Measurements from ENCODE around the gene EFCAB8.

DNA sequence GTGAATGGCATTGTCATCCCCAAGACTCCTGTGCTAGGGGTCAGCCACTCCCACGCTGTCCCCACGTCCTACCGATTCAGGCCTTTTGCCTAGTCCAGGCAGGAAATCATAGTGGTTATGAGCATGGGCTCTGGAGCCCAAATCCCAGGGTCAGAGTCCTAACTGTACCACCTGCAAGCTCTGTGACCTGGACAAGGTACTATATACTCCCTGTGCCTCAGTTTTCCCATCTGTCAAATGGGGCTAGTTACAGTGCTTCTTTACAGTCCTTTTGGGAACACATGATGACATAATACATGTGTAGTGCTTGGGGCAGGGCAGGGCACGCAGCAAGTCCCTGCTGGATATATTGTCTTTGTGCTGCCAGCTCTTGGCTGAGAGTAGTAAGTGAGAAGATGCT, 27.2 kb downstream of the EFCAB8 start:
- TF ChIP-seq, protein P1, sequence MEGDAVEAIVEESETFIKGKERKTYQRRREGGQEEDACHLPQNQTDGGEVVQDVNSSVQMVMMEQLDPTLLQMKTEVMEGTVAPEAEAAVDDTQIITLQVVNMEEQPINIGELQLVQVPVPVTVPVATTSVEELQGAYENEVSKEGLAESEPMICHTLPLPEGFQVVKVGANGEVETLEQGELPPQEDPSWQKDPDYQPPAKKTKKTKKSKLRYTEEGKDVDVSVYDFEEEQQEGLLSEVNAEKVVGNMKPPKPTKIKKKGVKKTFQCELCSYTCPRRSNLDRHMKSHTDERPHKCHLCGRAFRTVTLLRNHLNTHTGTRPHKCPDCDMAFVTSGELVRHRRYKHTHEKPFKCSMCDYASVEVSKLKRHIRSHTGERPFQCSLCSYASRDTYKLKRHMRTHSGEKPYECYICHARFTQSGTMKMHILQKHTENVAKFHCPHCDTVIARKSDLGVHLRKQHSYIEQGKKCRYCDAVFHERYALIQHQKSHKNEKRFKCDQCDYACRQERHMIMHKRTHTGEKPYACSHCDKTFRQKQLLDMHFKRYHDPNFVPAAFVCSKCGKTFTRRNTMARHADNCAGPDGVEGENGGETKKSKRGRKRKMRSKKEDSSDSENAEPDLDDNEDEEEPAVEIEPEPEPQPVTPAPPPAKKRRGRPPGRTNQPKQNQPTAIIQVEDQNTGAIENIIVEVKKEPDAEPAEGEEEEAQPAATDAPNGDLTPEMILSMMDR (IDR thresholded peaks at IDR 0.05), result no peak
- no peak for TF ChIP-seq POLR2A (IDR thresholded peaks at IDR 0.05)
- no peak for TF ChIP-seq POLR2AphosphoS5 (IDR thresholded peaks at IDR 0.05)
- no peak for TF ChIP-seq EP300 (IDR thresholded peaks at IDR 0.05)
